Stimulated activated naive B cell treated with anti-CD40 and anti-IgM and Interleukin-4, amounts not matched to agents 10 μg/mL and 1 μg/mL and 100 μg/mL, for 72 hours (primary cell): Measurements from ENCODE around the gene BPIFB6.
"Not testable (repeated sequence)": the region's sequence is repeated elsewhere in the genome, so short reads cannot be mapped to it uniquely, and the experiment has no call there.

Source experiments
- ATAC-seq, 2 donors: fragments of 150-1000 bp; cut with Tn5 transposase; replicated peaks; 2 replicates each; pipeline ENCODE4 v1.10.0; 2021; ENCODE audit warnings: moderate library complexity in 1 of 2
- DNase-seq: peaks from one replicate; pipeline ENCODE4 v3.0.0; 2021
- H3K27ac Mint-ChIP-seq: one replicate; pipeline ENCODE4 v1.8.0; 2022; ENCODE audit warnings: mild to moderate bottlenecking, mixed read lengths
- H3K27me3 Mint-ChIP-seq, 2 donors: one replicate each; pipeline ENCODE4 v1.8.0; 2022; ENCODE audit warnings: mixed read lengths in 2 of 2
- H3K36me3 Mint-ChIP-seq, 2 donors: one replicate each; pipeline ENCODE4 v1.8.0; 2022; ENCODE audit warnings: mixed read lengths in 2 of 2, mild to moderate bottlenecking in 1 of 2
- H3K4me1 Mint-ChIP-seq, 2 donors: one replicate each; pipeline ENCODE4 v1.8.0; 2022; ENCODE audit warnings: mixed read lengths in 2 of 2, mild to moderate bottlenecking in 1 of 2
- H3K4me3 Mint-ChIP-seq, 2 donors: one replicate each; pipeline ENCODE4 v1.8.0; 2022; ENCODE audit warnings: mild to moderate bottlenecking in 2 of 2, mixed read lengths in 2 of 2, moderate library complexity in 1 of 2
- H3K9me3 Mint-ChIP-seq, 2 donors: one replicate each; pipeline ENCODE4 v1.8.0; 2022; ENCODE audit warnings: mixed read lengths in 2 of 2, mild to moderate bottlenecking in 1 of 2

BPIFB6 gene

DNA sequence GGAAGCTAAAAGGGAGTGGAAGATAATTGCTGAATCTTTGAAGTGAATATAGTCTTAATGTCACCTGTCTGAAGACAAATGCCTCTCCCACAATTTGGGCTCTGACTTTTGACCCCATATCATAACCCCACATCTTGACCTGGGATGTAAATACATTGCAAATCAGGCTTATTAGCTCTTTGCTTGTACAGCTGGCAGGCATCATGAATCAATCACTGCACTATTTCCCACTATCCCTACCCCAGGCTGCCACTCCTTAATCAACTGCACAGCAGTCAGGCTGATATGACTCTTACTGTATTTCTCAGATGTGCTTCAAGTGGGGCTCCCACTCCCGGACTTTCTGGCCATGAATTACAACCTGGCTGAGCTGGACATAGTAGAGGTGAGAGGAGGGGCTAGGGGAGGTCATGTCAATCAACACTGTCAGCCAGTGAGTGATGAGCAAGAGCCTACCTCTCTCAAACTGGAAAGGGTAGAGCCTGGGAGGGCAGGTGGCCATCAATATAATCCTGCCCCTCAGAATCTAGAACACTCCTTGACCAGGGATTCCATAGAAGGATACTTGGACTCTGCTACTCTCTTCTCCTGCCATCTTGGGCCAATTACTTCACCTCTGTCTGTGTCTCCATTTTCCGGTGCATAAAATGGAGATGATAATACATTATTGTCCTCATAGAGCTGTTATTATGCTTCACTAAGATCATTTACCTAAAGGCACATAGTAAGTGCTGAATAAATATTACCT lies 11.7 kb downstream of the BPIFB6 start:
- ATAC-seq (no peak), DNase-seq (no peak)
- Mint-ChIP-seq H3K4me3 (no peak overlapping the region), H3K27me3 (peaks cover 14 to 16% of the 10 kb centered on the region in 2 donors), H3K27ac (no peak overlapping the region), H3K36me3 (no peaks in the 10 kb centered on the region), H3K4me1 (no peaks in the 10 kb centered on the region), H3K9me3 (peaks cover 11 to 14% of the 10 kb centered on the region in 2 donors)

DNA sequence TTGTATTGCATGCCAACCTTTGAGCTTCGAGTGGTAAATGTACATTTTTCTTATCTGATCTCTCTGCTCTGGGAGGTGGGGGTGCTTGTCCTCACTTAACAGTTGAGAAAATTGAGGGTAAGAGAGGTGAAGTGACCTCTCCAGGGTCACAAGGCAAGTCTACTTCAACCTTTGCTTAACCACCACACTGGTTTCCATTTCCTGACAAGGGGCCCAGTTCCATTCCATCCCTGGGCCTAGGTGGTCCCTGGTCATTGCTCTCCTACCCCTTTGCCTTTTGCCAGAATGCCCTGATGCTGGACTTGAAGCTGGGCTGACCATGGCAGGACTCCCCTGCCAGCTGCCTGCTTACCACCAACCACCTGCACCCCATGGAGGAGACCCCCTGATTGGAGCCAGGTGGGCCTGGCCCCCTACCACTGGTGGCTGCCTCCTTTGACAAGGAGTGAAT lies 12.3 kb downstream of the BPIFB6 start:
- peaks cover 11 to 12% of the 10 kb centered on the region in 2 donors for H3K9me3 Mint-ChIP-seq
- H3K4me3 Mint-ChIP-seq, result no peak overlapping the region
- ATAC-seq (no peak), DNase-seq (no peak)
- H3K36me3 Mint-ChIP-seq, result no peaks in the 10 kb centered on the region
- H3K27me3 Mint-ChIP-seq, result peaks cover 8 to 10% of the 10 kb centered on the region in 2 donors
- H3K4me1 Mint-ChIP-seq, result no peaks in the 10 kb centered on the region
- H3K27ac Mint-ChIP-seq, result no peak overlapping the region

DNA sequence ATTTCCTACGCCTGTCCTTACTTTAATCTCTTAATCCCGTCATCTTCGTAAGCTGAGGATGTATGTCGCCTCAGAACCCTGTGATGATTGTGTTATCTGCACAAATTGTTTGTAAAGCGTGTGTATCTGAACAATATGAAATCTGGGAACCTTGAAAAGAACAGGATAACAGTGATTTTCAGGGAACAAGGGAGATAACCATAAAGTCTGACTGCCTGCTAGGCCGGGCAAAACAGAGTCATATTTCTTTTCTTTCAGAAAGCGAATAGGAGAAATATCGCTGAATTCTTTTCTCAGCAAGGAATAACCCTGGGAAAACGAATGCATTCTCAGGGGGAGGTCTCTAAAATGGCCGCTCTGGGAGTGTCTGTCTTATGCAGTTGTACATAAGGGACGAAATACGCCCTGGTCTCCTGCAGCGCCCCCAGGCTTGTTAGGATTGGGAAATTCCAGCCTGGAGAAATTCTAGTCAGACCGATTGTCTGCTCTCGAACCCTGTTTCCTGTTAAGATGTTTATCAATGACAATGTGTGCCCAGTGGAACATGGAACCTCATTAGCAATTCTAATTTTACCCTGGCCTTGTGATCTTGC lies 13.8 kb downstream of the BPIFB6 start:
- not testable (repeated sequence) for ATAC-seq, DNase-seq, H3K4me1 Mint-ChIP-seq, H3K36me3 Mint-ChIP-seq, H3K27me3 Mint-ChIP-seq, H3K4me3 Mint-ChIP-seq, H3K27ac Mint-ChIP-seq
- peaks cover 11 to 12% of the 10 kb centered on the region in 2 donors for H3K9me3 Mint-ChIP-seq

DNA sequence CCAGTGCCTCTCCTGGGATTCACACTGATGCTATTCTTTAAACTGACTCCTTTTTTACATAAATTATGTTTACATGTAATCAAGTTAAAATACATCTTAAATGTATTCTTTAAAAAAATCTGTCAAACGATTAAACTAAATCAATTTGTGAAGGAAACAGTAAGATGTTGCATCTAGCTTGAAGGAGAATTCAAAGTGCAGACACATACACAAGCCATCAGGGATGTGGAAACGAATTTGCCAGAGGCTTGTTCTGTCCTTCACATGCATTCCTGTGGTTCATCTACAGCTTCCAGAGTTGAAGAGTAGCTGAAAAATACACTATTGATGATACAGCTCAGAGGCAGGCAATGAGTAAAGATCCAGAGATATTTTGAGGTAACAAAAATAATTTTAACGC lies 15.0 kb downstream of the BPIFB6 start:
- ATAC-seq, result no peak
- H3K9me3 Mint-ChIP-seq, result peaks cover 11 to 12% of the 10 kb centered on the region in 2 donors
- no peaks in the 10 kb centered on the region for H3K4me1 Mint-ChIP-seq

DNA sequence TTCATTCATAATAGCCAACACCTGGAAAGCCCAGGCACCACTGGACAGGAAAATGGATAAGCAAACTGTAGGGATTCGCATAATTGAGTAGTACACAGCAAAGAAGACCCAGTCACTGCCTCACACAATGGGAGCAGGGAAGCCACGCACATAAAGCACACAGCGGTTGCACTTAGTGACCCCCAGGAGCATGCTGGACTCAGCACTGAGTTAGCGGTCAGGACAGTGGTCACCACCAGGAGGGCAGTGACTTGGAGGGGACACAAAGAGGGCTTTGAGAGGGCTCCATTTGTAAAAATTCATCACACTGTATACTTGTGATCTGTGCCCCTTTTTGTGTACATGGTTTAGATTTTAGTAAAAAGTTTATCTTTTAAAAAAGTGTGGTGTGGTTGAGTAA lies 19.9 kb downstream of the BPIFB6 start:
- peaks cover 3 to 5% of the 10 kb centered on the region in 2 donors for H3K9me3 Mint-ChIP-seq
- H3K4me1 Mint-ChIP-seq, result peaks cover 0 to 2% of the 10 kb centered on the region in 2 donors
- H3K27ac Mint-ChIP-seq, result no peak overlapping the region
- ATAC-seq (no peak), DNase-seq (no peak)
- no peaks in the 10 kb centered on the region for H3K36me3 Mint-ChIP-seq
- H3K4me3 Mint-ChIP-seq, result no peak overlapping the region
- peaks cover 5 to 6% of the 10 kb centered on the region in 2 donors for H3K27me3 Mint-ChIP-seq

More for the DNA sequence above, 15.0 kb downstream of the BPIFB6 start:
- Mint-ChIP-seq H3K27me3 (peaks cover 5 to 6% of the 10 kb centered on the region in 2 donors), H3K4me3 (no peak overlapping the region), H3K36me3 (no peaks in the 10 kb centered on the region), H3K27ac (no peak overlapping the region)
- DNase-seq, result no peak

DNA sequence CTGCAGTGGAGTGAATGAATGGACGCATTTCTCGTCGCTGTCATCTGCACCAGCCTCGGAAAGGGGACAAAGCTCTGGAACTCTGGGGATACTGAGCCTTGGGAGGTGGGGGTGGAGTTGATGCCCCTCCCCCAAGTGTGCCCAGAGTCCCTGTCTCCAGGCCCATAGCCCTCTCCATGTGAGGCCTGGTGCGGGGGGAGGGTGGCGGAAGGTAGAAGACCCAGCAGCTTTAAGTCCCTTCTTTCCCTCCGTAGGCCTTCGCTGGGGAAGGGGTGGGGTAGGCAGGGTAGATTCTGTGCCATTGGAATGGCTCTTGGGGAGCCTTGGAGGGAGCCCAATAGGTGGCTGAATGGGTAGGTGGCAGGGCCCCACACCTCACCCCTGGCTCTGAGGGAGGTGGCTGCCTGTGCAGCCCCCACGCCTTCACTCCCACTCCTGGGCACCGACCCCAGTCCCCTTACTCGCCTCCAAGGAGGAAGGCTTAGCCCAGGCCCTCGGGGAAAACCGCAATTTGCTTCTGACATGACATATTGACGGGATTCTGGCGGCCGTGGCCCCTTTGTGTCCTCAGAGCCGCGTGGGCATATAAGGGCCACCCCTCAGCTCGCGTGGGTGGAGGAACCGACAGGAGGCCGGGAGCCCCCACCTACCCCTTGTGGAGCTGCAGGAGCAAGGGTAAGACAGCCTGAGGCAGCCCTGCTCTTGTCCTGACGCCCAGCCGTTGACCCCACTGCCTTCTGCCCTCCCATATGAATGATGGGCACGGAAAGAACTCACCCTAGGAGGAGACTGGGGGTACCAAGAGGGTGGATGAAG lies 22.1 kb downstream of the BPIFB6 start, which contains the start of gene BPIFB3:
BPIFB3 (plus strand) TSS at position 613 of the 816 bp plus-strand sequence. CDS start 1,533 bp downstream, outside the sequence.
- ATAC-seq, result no peak
- Mint-ChIP-seq H3K4me1 (peaks cover 0 to 2% of the 10 kb centered on the region in 2 donors), H3K27ac (no peak within 1 kb of the TSS), H3K9me3 (peaks cover 0 to 2% of the 10 kb centered on the region in 2 donors), H3K4me3 (no peak within 1 kb of the TSS), H3K27me3 (no peaks in the 10 kb centered on the region), H3K36me3 (no peaks in the 10 kb centered on the region)
- DNase-seq, result no peak

DNA sequence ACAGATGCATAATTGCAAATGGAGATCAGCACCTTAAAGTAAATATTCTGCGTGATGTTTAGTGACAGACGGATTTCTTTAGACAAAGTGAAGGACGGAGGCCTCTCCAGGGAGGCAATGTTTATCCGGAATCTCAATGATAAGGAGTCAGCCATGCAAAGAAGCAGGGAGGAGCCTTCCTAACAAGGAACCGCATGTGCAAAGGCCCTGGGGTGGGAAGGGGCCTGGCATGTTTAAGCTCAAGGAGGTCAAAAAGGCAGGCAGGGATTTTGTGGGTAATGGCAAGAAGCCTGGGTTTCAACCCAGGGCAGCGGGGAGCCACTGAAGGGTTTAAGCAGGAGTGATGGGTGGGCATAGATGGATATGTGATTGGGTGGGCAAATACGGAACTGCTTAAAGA lies 22.9 kb downstream of the BPIFB6 start:
- H3K9me3 Mint-ChIP-seq, result peaks cover 0 to 2% of the 10 kb centered on the region in 2 donors
- no peak for DNase-seq
- no peak overlapping the region for H3K27ac Mint-ChIP-seq
- H3K27me3 Mint-ChIP-seq, result no peaks in the 10 kb centered on the region
- no peak overlapping the region for H3K4me3 Mint-ChIP-seq
- peaks cover 0 to 2% of the 10 kb centered on the region in 2 donors for H3K4me1 Mint-ChIP-seq
- no peak for ATAC-seq
- H3K36me3 Mint-ChIP-seq, result no peaks in the 10 kb centered on the region

DNA sequence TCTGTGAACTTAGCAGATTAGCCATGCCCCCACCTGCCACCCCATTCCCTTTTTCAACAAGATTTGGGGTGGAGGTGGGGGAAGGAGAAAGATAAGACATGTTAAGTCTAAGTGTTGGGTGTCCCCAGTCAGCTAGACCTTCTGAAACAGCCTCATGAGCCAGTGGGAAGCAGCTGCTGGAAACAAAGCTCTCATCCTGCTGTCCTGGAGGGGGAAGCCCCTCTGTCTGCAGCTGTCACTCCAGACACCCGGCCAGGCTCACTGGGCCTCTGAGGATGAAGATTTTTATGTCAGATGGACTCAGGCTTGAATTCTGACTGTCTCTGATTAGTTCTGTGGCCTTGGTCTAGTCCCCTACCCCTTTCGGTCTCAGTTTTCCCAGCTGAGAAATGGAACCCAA lies 23.3 kb downstream of the BPIFB6 start:
- no peak overlapping the region for H3K27ac Mint-ChIP-seq
- H3K9me3 Mint-ChIP-seq, result peaks cover 0 to 2% of the 10 kb centered on the region in 2 donors
- H3K4me3 Mint-ChIP-seq, result no peak overlapping the region
- no peaks in the 10 kb centered on the region for H3K36me3 Mint-ChIP-seq
- H3K4me1 Mint-ChIP-seq, result peaks cover 0 to 2% of the 10 kb centered on the region in 2 donors
- no peaks in the 10 kb centered on the region for H3K27me3 Mint-ChIP-seq
- DNase-seq, result no peak
- ATAC-seq, result no peak

DNA sequence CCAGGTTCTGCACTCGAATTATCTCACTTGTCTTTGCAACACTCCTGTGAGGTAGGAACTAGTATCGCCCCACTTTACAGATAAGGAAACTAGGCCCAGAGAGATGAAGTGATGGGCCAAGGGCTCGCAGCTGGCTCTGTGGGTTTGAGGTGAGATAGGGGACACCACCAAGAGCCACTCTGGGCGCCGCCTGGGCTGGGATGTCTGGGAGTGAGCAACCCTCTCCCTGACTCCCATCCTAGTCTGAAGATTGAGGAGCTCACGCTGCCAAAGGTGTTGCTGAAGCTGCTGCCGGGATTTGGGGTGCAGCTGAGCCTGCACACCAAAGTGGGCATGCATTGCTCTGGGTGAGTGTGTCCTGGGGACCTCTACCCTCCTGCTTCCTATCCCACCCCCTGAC lies 27.7 kb downstream of the BPIFB6 start:
- DNase-seq, result no peak
- H3K9me3 Mint-ChIP-seq, result peaks cover 0 to 2% of the 10 kb centered on the region in 2 donors
- ATAC-seq, result no peak
- peaks cover 0 to 2% of the 10 kb centered on the region in 2 donors for H3K4me1 Mint-ChIP-seq
- no peak overlapping the region for H3K27ac Mint-ChIP-seq
- no peaks in the 10 kb centered on the region for H3K27me3 Mint-ChIP-seq
- no peaks in the 10 kb centered on the region for H3K36me3 Mint-ChIP-seq
- no peak overlapping the region for H3K4me3 Mint-ChIP-seq

DNA sequence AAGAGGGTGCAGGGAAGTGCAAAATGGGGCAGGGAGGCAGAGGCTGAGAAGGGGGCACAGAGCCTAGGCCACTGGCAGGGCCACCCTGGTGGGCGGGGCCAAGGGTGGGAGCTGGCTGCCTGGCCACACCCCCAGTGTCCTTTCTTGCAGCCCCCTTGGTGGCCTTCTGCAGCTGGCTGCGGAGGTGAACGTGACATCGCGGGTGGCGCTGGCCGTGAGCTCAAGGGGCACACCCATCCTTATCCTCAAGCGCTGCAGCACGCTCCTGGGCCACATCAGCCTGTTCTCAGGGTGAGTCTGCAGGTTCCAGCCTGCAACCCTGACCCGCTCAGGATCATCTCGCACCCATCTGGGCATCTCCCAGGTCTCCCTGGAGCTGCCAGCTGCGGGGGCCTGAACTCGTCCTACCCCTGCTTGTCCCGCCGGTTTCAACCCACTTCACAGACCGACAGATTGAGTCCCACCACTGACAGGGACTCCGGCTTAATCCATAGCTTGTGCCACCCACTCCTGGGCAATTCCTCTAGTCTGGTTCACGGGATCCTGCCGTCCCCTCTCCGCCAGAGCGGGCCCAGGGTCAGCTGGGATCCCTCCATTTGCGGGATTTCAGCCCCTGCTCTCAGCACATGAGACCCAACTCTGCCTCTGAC lies 28.4 kb downstream of the BPIFB6 start:
- Mint-ChIP-seq H3K4me1 (peaks cover 0 to 2% of the 10 kb centered on the region in 2 donors), H3K27me3 (no peaks in the 10 kb centered on the region), H3K36me3 (no peaks in the 10 kb centered on the region), H3K9me3 (no peaks in the 10 kb centered on the region), H3K4me3 (no peak overlapping the region), H3K27ac (no peak overlapping the region)
- no peak for DNase-seq
- no peak for ATAC-seq

DNA sequence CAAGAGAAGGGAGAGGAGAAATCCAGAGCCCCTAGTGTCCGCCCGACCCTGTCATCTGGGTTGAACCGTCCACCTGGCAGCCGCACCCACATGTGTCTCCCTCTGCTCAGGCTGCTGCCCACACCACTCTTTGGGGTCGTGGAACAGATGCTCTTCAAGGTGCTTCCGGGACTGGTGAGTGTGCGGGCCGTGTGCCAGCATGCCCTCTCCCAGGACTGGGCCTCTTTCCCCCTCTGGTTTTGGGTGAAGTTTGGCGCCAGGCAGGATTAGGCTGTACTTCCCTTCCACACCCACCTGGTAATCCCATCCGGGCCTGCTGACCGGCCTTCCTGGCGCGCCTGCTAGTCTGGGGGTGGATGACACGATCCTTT lies 30.2 kb downstream of the BPIFB6 start:
- no peaks in the 10 kb centered on the region for H3K9me3 Mint-ChIP-seq
- no peaks in the 10 kb centered on the region for H3K36me3 Mint-ChIP-seq
- H3K4me3 Mint-ChIP-seq, result no peak overlapping the region
- no peak overlapping the region for H3K27ac Mint-ChIP-seq
- ATAC-seq (no peak), DNase-seq (no peak)
- no peaks in the 10 kb centered on the region for H3K4me1 Mint-ChIP-seq
- no peaks in the 10 kb centered on the region for H3K27me3 Mint-ChIP-seq

DNA sequence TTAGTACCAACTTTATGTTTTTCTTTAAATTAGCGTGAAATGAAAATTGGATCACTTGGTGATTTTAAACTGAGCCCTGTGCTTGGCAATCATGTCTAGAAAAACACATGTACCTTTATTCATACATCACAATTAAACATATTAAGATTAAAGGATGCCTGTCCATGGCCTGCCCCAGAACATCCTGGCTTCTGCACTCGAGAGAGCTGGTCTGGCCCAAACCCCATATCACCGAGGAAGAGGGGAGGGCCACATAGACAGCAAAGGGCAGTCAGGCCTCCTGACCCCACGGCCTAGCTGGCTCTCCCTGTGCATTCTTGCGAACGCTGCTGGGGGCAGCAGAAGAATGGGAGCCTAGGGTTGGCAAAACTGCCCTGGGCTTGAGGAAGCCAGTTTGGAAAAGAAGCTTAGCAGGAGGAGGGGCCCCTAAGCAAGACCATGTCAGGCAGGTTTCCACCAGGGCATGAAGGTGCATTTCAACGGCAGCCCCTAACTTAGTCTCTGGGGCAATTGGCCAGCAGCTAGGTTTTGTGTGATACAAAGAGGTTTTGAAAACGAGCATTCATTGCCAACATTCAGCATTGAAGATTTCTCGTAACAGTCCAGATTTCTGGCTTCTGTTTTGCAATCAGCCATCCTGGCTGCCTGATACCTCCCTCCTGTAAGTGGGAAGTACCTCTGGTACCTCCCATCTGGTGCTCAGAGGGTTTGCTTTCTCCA lies 30.8 kb downstream of the BPIFB6 start:
- H3K27ac Mint-ChIP-seq, result no peak overlapping the region
- H3K9me3 Mint-ChIP-seq, result no peaks in the 10 kb centered on the region
- ATAC-seq, result no peak
- no peaks in the 10 kb centered on the region for H3K27me3 Mint-ChIP-seq
- no peak for DNase-seq
- H3K4me1 Mint-ChIP-seq, result no peaks in the 10 kb centered on the region
- H3K4me3 Mint-ChIP-seq, result no peak overlapping the region
- no peaks in the 10 kb centered on the region for H3K36me3 Mint-ChIP-seq

DNA sequence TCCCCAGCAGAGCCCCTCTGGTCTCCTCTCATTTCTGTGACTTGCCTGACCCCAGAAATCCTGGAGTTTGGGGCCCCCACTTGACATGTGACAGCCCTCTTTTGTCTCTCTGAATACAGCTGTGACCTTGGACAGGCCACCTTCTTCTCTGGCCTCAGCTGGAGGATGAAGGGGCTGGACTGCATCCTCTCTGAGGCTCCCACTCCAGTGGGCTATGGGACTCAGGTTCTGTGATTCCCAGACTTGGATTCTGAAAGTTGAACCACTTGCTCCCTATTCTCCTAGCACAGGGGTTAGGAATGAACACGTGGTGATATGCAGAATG lies 31.3 kb downstream of the BPIFB6 start:
- no peak for DNase-seq
- H3K27ac Mint-ChIP-seq, result no peak overlapping the region
- H3K4me1 Mint-ChIP-seq, result no peaks in the 10 kb centered on the region
- no peaks in the 10 kb centered on the region for H3K9me3 Mint-ChIP-seq
- no peak for ATAC-seq
- no peaks in the 10 kb centered on the region for H3K27me3 Mint-ChIP-seq
- no peak overlapping the region for H3K4me3 Mint-ChIP-seq
- no peaks in the 10 kb centered on the region for H3K36me3 Mint-ChIP-seq

DNA sequence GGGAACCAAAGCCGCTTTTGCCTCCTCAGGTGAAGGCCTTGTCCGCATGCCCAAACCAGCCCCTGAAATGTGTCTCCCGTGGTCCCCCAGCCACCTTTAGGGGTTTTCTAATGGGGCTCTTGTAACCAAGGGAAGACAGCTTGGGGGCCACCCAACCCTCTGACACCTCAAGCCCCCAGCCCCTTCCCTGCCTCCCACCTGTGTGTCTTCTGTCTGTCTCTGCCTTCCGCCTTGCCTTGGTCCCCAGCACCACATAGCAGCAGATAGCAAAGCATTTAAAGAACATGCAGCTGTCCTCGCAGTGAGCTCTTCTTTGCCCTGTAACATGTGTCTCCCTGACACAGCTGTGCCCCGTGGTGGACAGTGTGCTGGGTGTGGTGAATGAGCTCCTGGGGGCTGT lies 31.8 kb downstream of the BPIFB6 start:
- no peaks in the 10 kb centered on the region for H3K4me1 Mint-ChIP-seq
- no peak overlapping the region for H3K4me3 Mint-ChIP-seq
- DNase-seq, result no peak
- H3K9me3 Mint-ChIP-seq, result no peaks in the 10 kb centered on the region
- no peak for ATAC-seq
- H3K27me3 Mint-ChIP-seq, result no peaks in the 10 kb centered on the region
- H3K36me3 Mint-ChIP-seq, result no peaks in the 10 kb centered on the region
- no peak overlapping the region for H3K27ac Mint-ChIP-seq
